GM12878 (cell line): ENCODE results near the gene UTS2R. TPM values are rescaled to one million over a fixed set of nuclear protein-coding genes. Genes with fewer than 3 reads are reported as not detected.

Experiments used
- ATAC-seq: fragments of 200-7000 bp; cut with Tn5 transposase; 3 replicates; pipeline ENCODE4 v1.9.1; 2020; ENCODE audit warnings: mild to moderate bottlenecking, moderate library complexity
- BruUV-seq: library from RNA; stranded (reverse); fragments of 400-500 nt; replicated peaks from 2 replicates; lab custom pipeline; 2021; lab: Mats Ljungman, UMichigan
- CTCF ChIA-PET: fragments of 300-600 bp; sonication (Branson Sonifier 250); formaldehyde crosslinking; extraction: SDS; loops from one replicate; lab custom pipeline; 2021; ENCODE audit warnings: inconsistent platforms; lab: Yijun Ruan, JAX
- POLR2A ChIA-PET: fragments of 350-600 bp; formaldehyde crosslinking; extraction: SDS; loops from one replicate; lab custom pipeline; 2021; ENCODE audit warnings: inconsistent platforms; lab: Charles Lee
- RAD21 ChIA-PET: fragments of 300-600 bp; sonication (Branson Sonifier 250); formaldehyde crosslinking; loops from one replicate; lab custom pipeline; 2023; ENCODE audit warnings: antibody characterized with exemption; ENCODE audit not compliant: unreplicated experiment; lab: Charles Lee
- SMC1A ChIA-PET: fragments of 300-600 bp; sonication (Branson Sonifier 250); formaldehyde crosslinking; loops from one replicate; lab custom pipeline; 2023; ENCODE audit not compliant: unreplicated experiment, uncharacterized antibody; lab: Charles Lee
- DNase-seq: peaks from one replicate; pipeline ENCODE4 v3.0.0-alpha.2; 2011; ENCODE audit warnings: low read depth, low spot score
- FAIRE-seq: peaks from 3 replicates; lab custom pipeline; 2011; peaks lifted over from hg19 to GRCh38; lab: Jason Lieb, UNC
- H2AFZ ChIP-seq: 2 replicates; pipeline ENCODE4 v1.6.0; 2011; ENCODE audit warnings: low read depth, low read length, control low read depth; ENCODE audit not compliant: control insufficient read depth
- H3K27ac ChIP-seq: 2 replicates; pipeline ENCODE4 v1.5.1; 2011; ENCODE audit warnings: control low read depth; ENCODE audit not compliant: control insufficient read depth, insufficient read depth
- H3K27me3 ChIP-seq, 2 experiments: replicated peaks in 1 of 2; 2 replicates each; pipeline versions ENCODE4 v1.6.0 to v1.6.1; 2011; ENCODE audit warnings: low read length in 1 of 2; ENCODE audit not compliant: control insufficient read depth in 2 of 2, insufficient read depth in 2 of 2
- H3K36me3 ChIP-seq, 2 experiments: 2 replicates each; pipeline ENCODE4 v1.5.1; 2011; ENCODE audit warnings: low read length in 1 of 2; ENCODE audit not compliant: control insufficient read depth in 2 of 2, insufficient read depth in 2 of 2
- H3K4me1 ChIP-seq: 2 replicates; pipeline ENCODE4 v1.6.1; 2011; ENCODE audit warnings: mild to moderate bottlenecking, low read length, moderate library complexity, mixed read lengths; ENCODE audit not compliant: control insufficient read depth, insufficient read depth
- H3K4me2 ChIP-seq: 2 replicates; pipeline ENCODE4 v1.6.0; 2011; ENCODE audit warnings: control low read depth; ENCODE audit not compliant: control insufficient read depth, insufficient read depth
- H3K4me3 ChIP-seq: fragments of 200-600 bp; sonication (generic); 2 replicates; pipeline ENCODE4 v1.5.1; 2016
- H3K79me2 ChIP-seq: 2 replicates; pipeline ENCODE4 v1.6.0; 2011; ENCODE audit warnings: low read length; ENCODE audit not compliant: control insufficient read depth, insufficient read depth
- H3K9ac ChIP-seq: 2 replicates; pipeline ENCODE4 v1.8.0; 2011; ENCODE audit warnings: low read length, control low read depth, mixed read lengths; ENCODE audit not compliant: control insufficient read depth, insufficient read depth
- H3K9me3 ChIP-seq: replicated peaks from 3 replicates; pipeline ENCODE4 v1.5.1; 2011; ENCODE audit warnings: mild to moderate bottlenecking, low read length; ENCODE audit not compliant: control insufficient read depth, insufficient read depth
- H4K20me1 ChIP-seq: 2 replicates; pipeline ENCODE4 v1.6.0; 2011; ENCODE audit not compliant: control insufficient read depth, insufficient read depth
- BRCA1 ChIP-seq: IDR thresholded peaks from 2 replicates; pipeline ENCODE4 v1.6.1; 2011; ENCODE audit warnings: low read depth, low read length, improper control_type of control experiment
- CREM ChIP-seq: IDR thresholded peaks from 2 replicates; pipeline ENCODE4 v1.6.1; 2014; ENCODE audit warnings: antibody characterized with exemption, low read depth
- EZH2 ChIP-seq: IDR thresholded peaks from 2 replicates; pipeline ENCODE4 v1.6.1; 2012; ENCODE audit warnings: low read depth, mild to moderate bottlenecking, control low read depth, inconsistent platforms, low read length, borderline replicate concordance; ENCODE audit not compliant: control insufficient read depth
- IKZF2 ChIP-seq, 2 experiments: fragments of 450-650 bp; IDR thresholded peaks; 2 replicates each; pipeline ENCODE4 v1.6.1; 2017; ENCODE audit warnings: mild to moderate bottlenecking in 2 of 2, moderate library complexity in 2 of 2
- JUNB ChIP-seq: IDR thresholded peaks from 2 replicates; pipeline ENCODE4 v1.6.1; 2016; ENCODE audit warnings: antibody characterized with exemption, mild to moderate bottlenecking
- LARP7 ChIP-seq: fragments of 450-650 bp; IDR thresholded peaks from 2 replicates; pipeline ENCODE4 v1.6.1; 2017; ENCODE audit warnings: mild to moderate bottlenecking
- MYC ChIP-seq: IDR thresholded peaks from 2 replicates; pipeline ENCODE4 v1.6.1; 2011; ENCODE audit warnings: mild to moderate bottlenecking, low read length, moderate library complexity, inconsistent platforms; ENCODE audit not compliant: insufficient read depth, insufficient replicate concordance, insufficient read length, severe bottlenecking
- NFYB ChIP-seq: IDR thresholded peaks from 2 replicates; pipeline ENCODE4 v1.6.1; 2011; ENCODE audit warnings: low read depth, mild to moderate bottlenecking, low read length, improper control_type of control experiment, moderate library complexity; ENCODE audit not compliant: insufficient read depth
- NR2F1 ChIP-seq: fragments of 450-650 bp; conservative IDR thresholded peaks from 2 replicates; pipeline ENCODE4 v1.6.1; 2017; ENCODE audit warnings: mild to moderate bottlenecking
- POLR2AphosphoS5 ChIP-seq: IDR thresholded peaks from 2 replicates; pipeline ENCODE4 v1.6.1; 2011; ENCODE audit warnings: mild to moderate bottlenecking, low read length, inconsistent platforms
- RAD51 ChIP-seq: fragments of 450-650 bp; IDR thresholded peaks from 2 replicates; pipeline ENCODE4 v1.6.1; 2016; ENCODE audit warnings: moderate library complexity, mild to moderate bottlenecking, inconsistent platforms
- SMAD1 ChIP-seq: fragments of 450-650 bp; IDR thresholded peaks from 2 replicates; pipeline ENCODE4 v1.6.1; 2018; ENCODE audit warnings: mild to moderate bottlenecking, low read depth; ENCODE audit not compliant: partially characterized antibody
- SREBF1 ChIP-seq: IDR thresholded peaks from 2 replicates; pipeline ENCODE4 v1.6.1; 2012; ENCODE audit warnings: mild to moderate bottlenecking, low read length
- SRF ChIP-seq, 2 experiments: IDR thresholded peaks; 2 replicates each; pipeline ENCODE4 v1.6.1; 2011; ENCODE audit warnings: low read depth in 2 of 2, low read length in 2 of 2, mild to moderate bottlenecking in 1 of 2, moderate library complexity in 1 of 2
- STAT1 ChIP-seq: fragments of 450-650 bp; conservative IDR thresholded peaks from 2 replicates; pipeline ENCODE4 v1.6.1; 2014; ENCODE audit warnings: antibody characterized with exemption, mild to moderate bottlenecking
- TCF3 ChIP-seq: IDR thresholded peaks from 2 replicates; pipeline ENCODE4 v1.6.1; 2012; ENCODE audit warnings: low read depth, mild to moderate bottlenecking, low read length, borderline replicate concordance; ENCODE audit not compliant: insufficient read depth
- ZNF274 ChIP-seq: IDR thresholded peaks from one replicate; pipeline ENCODE4 v1.8.0; 2011; ENCODE audit not compliant: insufficient read length, insufficient read depth
- ZNF384 ChIP-seq: IDR thresholded peaks from 2 replicates; pipeline ENCODE4 v1.6.1; 2012; ENCODE audit warnings: low read depth, mild to moderate bottlenecking, low read length, improper control_type of control experiment, borderline replicate concordance
- ZNF592 ChIP-seq: fragments of 450-650 bp; IDR thresholded peaks from 2 replicates; pipeline ENCODE4 v1.6.1; 2017; ENCODE audit warnings: mild to moderate bottlenecking, moderate library complexity
- WGBS: methylation state at CpG from one replicate; pipeline ENCODE4 v1.1.6; 2016; ENCODE audit warnings: low lambda C conversion rate; ENCODE audit not compliant: insufficient replicate concordance, insufficient coverage; ENCODE audit errors: missing lambda C conversion rate; 5-methylcytosine and 5-hydroxymethylcytosine counted together
- in situ Hi-C: fragments of 300-500 bp; cut with MboI; formaldehyde crosslinking; loops from 9 replicates; pipeline ENCODE4 v1.14.3; 2018; ENCODE audit warnings: mixed read lengths
- intact Hi-C: fragments of 100-400 bp; cut with micrococcal nuclease; formaldehyde crosslinking; loops from one replicate; pipeline ENCODE4 v1.14.2; 2022; ENCODE audit not compliant: unreplicated experiment
- polyA plus RNA-seq, 11 experiments: library from polyadenylated mRNA; depleted of rRNA in 4 of 11; unstranded in 6 of 11; stranded (reverse) in 5 of 11; fragments of >200 nt; fragmentation: Nextera tagmentation in 4 of 11; fragmentation: Illumina TruSeq in 1 of 11; extraction: Ambion mirVana in 4 of 11; extraction: Trizol in 1 of 11; gene quantifications; 1 replicate in 1 of 11; 2 replicates in 10 of 11; pipeline versions ENCODE4 v1.2.1 to v1.2.3, GENCODE V29; 2011 to 2016; ENCODE audit warnings: inconsistent platforms in 2 of 11, missing spikeins in 2 of 11, low read depth in 1 of 11
- total RNA-seq, 4 experiments: library from RNA; depleted of rRNA in 3 of 4; stranded (reverse); fragments of >200 nt in 3 of 4; fragmentation: Illumina TruSeq in 1 of 4; extraction: Trizol in 1 of 4; gene quantifications; 2 replicates each; pipeline versions ENCODE4 v1.2.1 to v1.2.3, GENCODE V29; 2013 to 2021

The UTS2R gene
- total and polyA plus RNA-seq, 10 of the 15 experiments (the other 5 are each of a cell fraction or from before 2014, with no cell fraction given), result 0.04 to 0.36 (median 0.11) TPM; not detected in 6

GRCh38 chr17:82349287-82349701 is 22.3 kb upstream of the UTS2R start (continued):
- TF ChIP-seq ZNF592 (no peak), IKZF2 (IDR thresholded peaks at IDR 0.05) (no peak)

GRCh38 chr17:82350182-82351030 is 21.2 kb upstream of the UTS2R start:
- CTCF ChIA-PET, result interaction anchor here (0.6 to 3.7 kb wide), 28 partner anchors 12 to 321 kb away, joined by 3 to 35 read pairs (median 5); partner anchors contain the start of genes HEXD, OGFOD3 and SECTM1
- ATAC-seq, result peak; percentile 70
- Histone ChIP-seq H3K4me3 (no peak overlapping the region), H4K20me1 (no peaks in the 10 kb centered on the region), H3K36me3 (no peaks in the 10 kb centered on the region), H3K79me2 (no peaks in the 10 kb centered on the region), H3K4me2 (no peak overlapping the region), H3K9me3 (no peaks in the 10 kb centered on the region), H3K9ac (no peak overlapping the region), H3K27me3 (no peaks in the 10 kb centered on the region), H3K4me1 (peaks cover 15% of the 10 kb centered on the region), H2AFZ (no peak overlapping the region), H3K27ac (no peak overlapping the region)
- in situ Hi-C loops (loop anchor here (5.0 kb wide), 2 partner anchors 57 to 202 kb away; no protein-coding TSS in a partner anchor), intact Hi-C loops (loop anchor here (1.0 to 5.0 kb wide), 3 partner anchors 64 to 204 kb away; no protein-coding TSS in a partner anchor)
- POLR2A ChIA-PET, result interaction anchor here (0.9 to 1.8 kb wide), 4 partner anchors 52 to 69 kb away, joined by 3 to 5 read pairs (median 3); no protein-coding TSS in a partner anchor
- no peak for DNase-seq
- WGBS, result 40% methylated on average over 28 of the region's 28 CpGs
- FAIRE-seq, result no peak
- SMC1A ChIA-PET, result interaction anchor here (0.5 to 2.5 kb wide), 15 partner anchors 47 to 629 kb away, joined by 3 to 14 read pairs (median 4); partner anchors contain the start of gene HEXD
- BruUV-seq, result no TSS peak
- RAD21 ChIA-PET, result interaction anchor here (0.6 to 3.3 kb wide), 19 partner anchors 14 to 320 kb away, joined by 3 to 16 read pairs (median 4); partner anchors contain the start of gene OGFOD3
- TF ChIP-seq BRCA1 (no peak), SMAD1 (no peak), STAT1 (no peak), RAD51 (no peak), TCF3 (no peak), SRF (IDR thresholded peaks at IDR 0.05; ENCODE audit: low read depth in 2 of 2, low read length in 2 of 2) (no peak), CREM (no peak), LARP7 (no peak), JUNB (no peak), EZH2 (no peak), POLR2AphosphoS5 (no peak), ZNF274 (no peak), MYC (no peak), SREBF1 (no peak), NR2F1 (peak; percentile 69), ZNF384 (no peak), NFYB (no peak)
